ENCODE results near the gene TMEM200C.

TMEM200C gene

GRCh38 chr18:5874336-5874735 lies 21.0 kb downstream of the TMEM200C start:
- no peak overlapping the region for H3K4me3 ChIP-seq (ENCODE audit: low read length)

DNA sequence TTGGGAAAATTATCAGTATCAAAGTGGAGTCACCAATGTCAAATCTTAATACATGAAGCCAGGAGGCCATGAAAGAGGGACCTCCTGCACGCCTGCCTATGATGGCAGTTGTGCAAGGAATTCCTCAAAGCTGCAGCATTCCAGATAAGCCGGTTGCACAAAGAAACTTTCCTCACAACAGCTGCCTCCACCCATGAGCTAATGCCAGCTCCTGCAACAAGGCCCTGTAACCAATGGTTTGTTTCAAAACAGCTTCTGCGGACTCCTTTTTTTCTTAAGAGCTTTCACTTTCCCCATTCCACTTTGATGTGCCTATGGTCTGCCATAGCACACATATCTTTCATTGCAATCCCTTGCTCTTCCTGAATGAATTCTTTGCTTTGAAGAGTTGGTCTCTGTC lies 22.4 kb downstream of the TMEM200C start:
- Histone ChIP-seq H3K27ac (ENCODE audit: low read depth, low read length) (no peak overlapping the region), H3K4me3 (ENCODE audit: low read length) (no peak overlapping the region), H3K4me1 (ENCODE audit: control insufficient read depth, low read length) (no peaks in the 10 kb centered on the region), H3F3A (ENCODE audit: control insufficient read depth, insufficient read depth) (no peaks in the 10 kb centered on the region), H4K20me1 (ENCODE audit: control insufficient read depth, insufficient read depth, low read depth, low read length) (no peaks in the 10 kb centered on the region), H3K9me3 (ENCODE audit: control insufficient read depth, insufficient read depth, low read length) (no peaks in the 10 kb centered on the region), H3K9me2 (replicated peaks; ENCODE audit: control insufficient read depth, low read length) (no peaks in the 10 kb centered on the region), H3K79me2 (ENCODE audit: control insufficient read depth, low read length) (no peaks in the 10 kb centered on the region), H3K36me3 (ENCODE audit: control insufficient read depth, low read length) (no peaks in the 10 kb centered on the region), H3K27me3 (ENCODE audit: control insufficient read depth, low read length) (0 out of 2 replicates have a peak, but pooled peaks cover 2% of the 10 kb centered on the region), H3K4me2 (ENCODE audit: low read length) (no peak overlapping the region)
- TF ChIP-seq, protein P1, sequence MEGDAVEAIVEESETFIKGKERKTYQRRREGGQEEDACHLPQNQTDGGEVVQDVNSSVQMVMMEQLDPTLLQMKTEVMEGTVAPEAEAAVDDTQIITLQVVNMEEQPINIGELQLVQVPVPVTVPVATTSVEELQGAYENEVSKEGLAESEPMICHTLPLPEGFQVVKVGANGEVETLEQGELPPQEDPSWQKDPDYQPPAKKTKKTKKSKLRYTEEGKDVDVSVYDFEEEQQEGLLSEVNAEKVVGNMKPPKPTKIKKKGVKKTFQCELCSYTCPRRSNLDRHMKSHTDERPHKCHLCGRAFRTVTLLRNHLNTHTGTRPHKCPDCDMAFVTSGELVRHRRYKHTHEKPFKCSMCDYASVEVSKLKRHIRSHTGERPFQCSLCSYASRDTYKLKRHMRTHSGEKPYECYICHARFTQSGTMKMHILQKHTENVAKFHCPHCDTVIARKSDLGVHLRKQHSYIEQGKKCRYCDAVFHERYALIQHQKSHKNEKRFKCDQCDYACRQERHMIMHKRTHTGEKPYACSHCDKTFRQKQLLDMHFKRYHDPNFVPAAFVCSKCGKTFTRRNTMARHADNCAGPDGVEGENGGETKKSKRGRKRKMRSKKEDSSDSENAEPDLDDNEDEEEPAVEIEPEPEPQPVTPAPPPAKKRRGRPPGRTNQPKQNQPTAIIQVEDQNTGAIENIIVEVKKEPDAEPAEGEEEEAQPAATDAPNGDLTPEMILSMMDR (IDR thresholded peaks at IDR 0.05; ENCODE audit: low read depth, low read length, poor library complexity, severe bottlenecking), result no peak
- no peak for TF ChIP-seq EZH2phosphoT487 (IDR thresholded peaks at IDR 0.05; ENCODE audit: borderline replicate concordance, low read length)

More at GRCh38 chr18:5874336-5874735, 21.0 kb downstream of the TMEM200C start:
- H3K9me2 ChIP-seq (replicated peaks; ENCODE audit: control insufficient read depth, low read length), result no peaks in the 10 kb centered on the region
- no peaks in the 10 kb centered on the region for H4K20me1 ChIP-seq (ENCODE audit: control insufficient read depth, insufficient read depth, low read depth, low read length)
- H3K4me1 ChIP-seq (ENCODE audit: control insufficient read depth, low read length), result no peaks in the 10 kb centered on the region
- no peaks in the 10 kb centered on the region for H3F3A ChIP-seq (ENCODE audit: control insufficient read depth, insufficient read depth)
- H3K9me3 ChIP-seq (ENCODE audit: control insufficient read depth, insufficient read depth, low read length), result no peaks in the 10 kb centered on the region
- H3K79me2 ChIP-seq (ENCODE audit: control insufficient read depth, low read length), result no peaks in the 10 kb centered on the region
- 0 out of 2 replicates have a peak, but pooled peaks cover 2% of the 10 kb centered on the region for H3K27me3 ChIP-seq (ENCODE audit: control insufficient read depth, low read length)
- TF ChIP-seq EZH2phosphoT487 (IDR thresholded peaks at IDR 0.05; ENCODE audit: borderline replicate concordance, low read length), result no peak
- TF ChIP-seq, protein P1 (IDR thresholded peaks at IDR 0.05; ENCODE audit: low read depth, low read length, poor library complexity, severe bottlenecking), result no peak
- no peak overlapping the region for H3K27ac ChIP-seq (ENCODE audit: low read depth, low read length)
- no peak overlapping the region for H3K4me2 ChIP-seq (ENCODE audit: low read length)
- H3K36me3 ChIP-seq (ENCODE audit: control insufficient read depth, low read length), result no peaks in the 10 kb centered on the region

DNA sequence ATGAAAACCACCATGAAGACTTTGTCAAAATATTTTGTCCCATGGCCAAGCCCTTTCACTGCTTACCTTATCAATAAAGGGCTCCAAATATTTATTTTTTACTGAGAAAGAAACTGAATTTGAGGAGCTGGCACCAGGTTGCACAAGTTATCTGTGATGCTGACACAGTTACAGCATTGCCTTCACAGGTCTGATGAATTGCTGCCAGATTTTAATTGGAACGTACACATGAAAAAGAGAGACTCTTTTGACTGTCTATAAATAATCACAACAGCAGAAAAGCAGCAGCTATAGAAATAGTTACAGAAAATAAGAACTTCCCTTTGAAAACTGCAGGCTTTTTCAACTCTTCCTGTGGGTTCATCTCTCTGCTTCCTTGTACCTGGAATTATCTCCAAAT lies 23.9 kb downstream of the TMEM200C start:
- H3K27ac ChIP-seq (ENCODE audit: low read depth, low read length), result no peak overlapping the region
- no peaks in the 10 kb centered on the region for H3K27me3 ChIP-seq (ENCODE audit: control insufficient read depth, low read length)
- H3K4me3 ChIP-seq (ENCODE audit: low read length), result no peak overlapping the region
- H3K9me3 ChIP-seq (ENCODE audit: control insufficient read depth, insufficient read depth, low read length), result no peaks in the 10 kb centered on the region
- TF ChIP-seq, protein P1 (IDR thresholded peaks at IDR 0.05; ENCODE audit: low read depth, low read length, poor library complexity, severe bottlenecking), result no peak
- TF ChIP-seq EZH2phosphoT487 (IDR thresholded peaks at IDR 0.05; ENCODE audit: borderline replicate concordance, low read length), result no peak
- no peaks in the 10 kb centered on the region for H3F3A ChIP-seq (ENCODE audit: control insufficient read depth, insufficient read depth)
- no peaks in the 10 kb centered on the region for H4K20me1 ChIP-seq (ENCODE audit: control insufficient read depth, insufficient read depth, low read depth, low read length)
- no peaks in the 10 kb centered on the region for H3K36me3 ChIP-seq (ENCODE audit: control insufficient read depth, low read length)
- H3K4me1 ChIP-seq (ENCODE audit: control insufficient read depth, low read length), result no peaks in the 10 kb centered on the region
- no peaks in the 10 kb centered on the region for H3K9me2 ChIP-seq (replicated peaks; ENCODE audit: control insufficient read depth, low read length)
- H3K79me2 ChIP-seq (ENCODE audit: control insufficient read depth, low read length), result no peaks in the 10 kb centered on the region
- no peak overlapping the region for H3K4me2 ChIP-seq (ENCODE audit: low read length)

Measured in DOHH2 (cell line).